GM23248 (cell line): ENCODE measurements around the gene POLR1G. TPM values are rescaled to one million over a fixed set of nuclear protein-coding genes. Genes with fewer than 3 reads are reported as not detected.

Experiments used
- DNase-seq: peaks from one replicate; pipeline ENCODE4 v3.0.0-alpha.2; 2015
- H2AFZ ChIP-seq: fragments of 200-600 bp; sonication (generic); 2 replicates; pipeline ENCODE4 v1.6.1; 2016; ENCODE audit warnings: antibody characterized with exemption
- H3F3A ChIP-seq: fragments of 200-600 bp; sonication (generic); 2 replicates; pipeline ENCODE4 v1.6.1; 2016; ENCODE audit warnings: mild to moderate bottlenecking, antibody characterized with exemption, mixed run types; ENCODE audit not compliant: insufficient read depth
- H3K27ac ChIP-seq: fragments of 200-600 bp; sonication (generic); 2 replicates; pipeline ENCODE4 v1.5.1; 2016; ENCODE audit warnings: mild to moderate bottlenecking
- H3K27me3 ChIP-seq: fragments of 200-600 bp; sonication (generic); replicated peaks from 2 replicates; pipeline ENCODE4 v1.6.1; 2016; ENCODE audit warnings: mild to moderate bottlenecking; ENCODE audit not compliant: insufficient read depth
- H3K36me3 ChIP-seq: fragments of 200-600 bp; sonication (generic); 2 replicates; pipeline ENCODE4 v1.6.1; 2016; ENCODE audit warnings: low read depth, mild to moderate bottlenecking
- H3K4me1 ChIP-seq: fragments of 200-600 bp; sonication (generic); 2 replicates; pipeline ENCODE4 v1.6.1; 2016; ENCODE audit warnings: mild to moderate bottlenecking; ENCODE audit not compliant: insufficient read depth
- H3K4me2 ChIP-seq: fragments of 200-600 bp; sonication (generic); one replicate; pipeline ENCODE4 v1.6.1; 2016; ENCODE audit warnings: mild to moderate bottlenecking; ENCODE audit not compliant: unreplicated experiment
- H3K4me3 ChIP-seq: fragments of 200-600 bp; sonication (generic); 2 replicates; pipeline ENCODE4 v1.5.1; 2016; ENCODE audit warnings: mild to moderate bottlenecking
- H3K79me2 ChIP-seq: fragments of 200-600 bp; sonication (generic); 2 replicates; pipeline ENCODE4 v1.6.1; 2016; ENCODE audit warnings: mild to moderate bottlenecking; ENCODE audit not compliant: insufficient read depth
- H3K9ac ChIP-seq: fragments of 200-600 bp; sonication (generic); 2 replicates; pipeline ENCODE4 v1.6.1; 2016; ENCODE audit warnings: mild to moderate bottlenecking
- H3K9me2 ChIP-seq: fragments of 200-600 bp; sonication (generic); 2 replicates; pipeline ENCODE4 v1.6.1; 2016; ENCODE audit warnings: mixed run types, mild to moderate bottlenecking, moderate library complexity; ENCODE audit not compliant: insufficient read depth
- H3K9me3 ChIP-seq: fragments of 200-600 bp; sonication (generic); one replicate; pipeline ENCODE4 v1.6.1; 2017; ENCODE audit warnings: low read depth
- H4K20me1 ChIP-seq: fragments of 200-600 bp; sonication (generic); 2 replicates; pipeline ENCODE4 v1.6.0; 2016; ENCODE audit not compliant: insufficient read depth
- EZH2 ChIP-seq: fragments of 200-600 bp; sonication (generic); IDR thresholded peaks from 2 replicates; pipeline ENCODE4 v1.6.1; 2018; ENCODE audit warnings: antibody characterized with exemption, mild to moderate bottlenecking; ENCODE audit not compliant: insufficient read depth, poor library complexity, severe bottlenecking
- EZH2phosphoT487 ChIP-seq: fragments of 200-600 bp; sonication (generic); IDR thresholded peaks from 2 replicates; pipeline ENCODE4 v1.6.1; 2018; ENCODE audit warnings: antibody characterized with exemption, moderate library complexity, mild to moderate bottlenecking, low read depth; ENCODE audit not compliant: insufficient read depth
- WGBS, 2 experiments: methylation state at CpG; one replicate each; pipeline ENCODE4 v1.1.6; 2015 to 2017; ENCODE audit warnings: low lambda C conversion rate in 2 of 2, low coverage in 1 of 2; ENCODE audit errors: missing lambda C conversion rate in 2 of 2; 5-methylcytosine and 5-hydroxymethylcytosine counted together
- in situ Hi-C: fragments of 300-500 bp; cut with MboI; formaldehyde crosslinking; loops from 2 replicates; pipeline ENCODE4 v1.15.0; 2020
- polyA plus RNA-seq: library from polyadenylated mRNA; unstranded; fragments of >200 nt; fragmentation: Nextera tagmentation; extraction: Ambion mirVana; gene quantifications from 2 replicates; pipeline ENCODE4 v1.2.1, GENCODE V29; 2016
- total RNA-seq: library from RNA; depleted of rRNA; stranded (reverse); fragments of >200 nt; shearing (Covaris generic); gene quantifications from 2 replicates; pipeline ENCODE4 v1.2.3, GENCODE V29; 2014

Gene POLR1G
- total and polyA plus RNA-seq, 2 experiments from 2014 or later: 8.8 to 10.8 TPM

- peaks cover 3% of the 10 kb centered on the region; the same call in 1 of the 2 replicates for H3K4me1 ChIP-seq
- H3K9me2 ChIP-seq: no peaks in the 10 kb centered on the region
- no peak overlapping the region for H2AFZ ChIP-seq
- in situ Hi-C loops: no loop called here
- H3K4me2 ChIP-seq: no peak overlapping the region
- H3K9me3 ChIP-seq: no peaks in the 10 kb centered on the region
- H3F3A ChIP-seq: peaks cover 19% of the 10 kb centered on the region
- no peaks in the 10 kb centered on the region for H3K27me3 ChIP-seq
- WGBS, 2 experiments: 80 to 86% methylated on average over 3 of the region's 3 CpGs
- H3K36me3 ChIP-seq: no peaks in the 10 kb centered on the region
- no peak overlapping the region for H3K4me3 ChIP-seq
- no peak overlapping the region for H3K9ac ChIP-seq
- TF ChIP-seq EZH2 (no peak), EZH2phosphoT487 (no peak)
- no peak overlapping the region for H3K27ac ChIP-seq
- no peak for DNase-seq
- no peaks in the 10 kb centered on the region for H4K20me1 ChIP-seq
- H3K79me2 ChIP-seq: no peaks in the 10 kb centered on the region
These were observed 30.9 kb downstream of the POLR1G start for GRCh38 chr19:45437328-45437727.

- no peak for DNase-seq
- peak overlapping the region; percentile 74; the same call in 1 of the 2 replicates for H2AFZ ChIP-seq
- no peaks in the 10 kb centered on the region for H3K9me3 ChIP-seq
- H3F3A ChIP-seq: peaks cover 28% of the 10 kb centered on the region
- H3K4me3 ChIP-seq: peak overlapping the region; percentile 81
- no peaks in the 10 kb centered on the region for H3K36me3 ChIP-seq
- peak overlapping the region; percentile 87 for H3K9ac ChIP-seq
- H3K9me2 ChIP-seq: no peaks in the 10 kb centered on the region
- in situ Hi-C loops: no loop called here
- 24 to 30% methylated on average over 10 of the region's 10 CpGs for WGBS, 2 experiments
- no peaks in the 10 kb centered on the region for H4K20me1 ChIP-seq
- H3K27me3 ChIP-seq: no peaks in the 10 kb centered on the region
- H3K4me1 ChIP-seq: peaks cover 11% of the 10 kb centered on the region
- H3K79me2 ChIP-seq: no peaks in the 10 kb centered on the region
- peak overlapping the region; percentile 70 for H3K4me2 ChIP-seq
- peak overlapping the region; percentile 76 for H3K27ac ChIP-seq
- no peak for TF ChIP-seq EZH2
- TF ChIP-seq EZH2phosphoT487: no peak
These were observed 32.7 kb downstream of the POLR1G start for GRCh38 chr19:45439190-45439568.

GRCh38 chr19:45439569-45440258 is 33.3 kb downstream of the POLR1G start:
- Histone ChIP-seq H3K9ac (peak overlapping the region; percentile 87), H3K9me3 (no peaks in the 10 kb centered on the region), H3K27ac (peak overlapping the region; percentile 76), H3K27me3 (no peaks in the 10 kb centered on the region), H3K4me1 (peaks cover 11% of the 10 kb centered on the region), H3K79me2 (no peaks in the 10 kb centered on the region), H3K9me2 (no peaks in the 10 kb centered on the region), H3F3A (peaks cover 28% of the 10 kb centered on the region), H4K20me1 (no peaks in the 10 kb centered on the region), H3K36me3 (no peaks in the 10 kb centered on the region), H2AFZ (peak overlapping the region; percentile 74), H3K4me2 (peak overlapping the region; percentile 70), H3K4me3 (peak overlapping the region; percentile 81)
- DNase-seq: peak; percentile 92
- WGBS, 2 experiments: 1% methylated on average over 26 to 38 of the region's 78 CpGs
- TF ChIP-seq EZH2phosphoT487: no peak
- no peak for TF ChIP-seq EZH2
- in situ Hi-C loops: loop anchor here (5.0 kb wide), 1 partner anchor 38 kb away; no protein-coding TSS in a partner anchor

GRCh38 chr19:45440259-45440638 is 33.8 kb downstream of the POLR1G start:
- Histone ChIP-seq H3K27me3 (no peaks in the 10 kb centered on the region), H3K79me2 (no peaks in the 10 kb centered on the region), H3K4me3 (peak overlapping the region; percentile 81), H3K9ac (peak overlapping the region; percentile 87), H2AFZ (peak overlapping the region; percentile 74), H3K27ac (peak overlapping the region; percentile 76), H3K9me3 (no peaks in the 10 kb centered on the region), H3K36me3 (no peaks in the 10 kb centered on the region), H3K4me1 (peaks cover 11% of the 10 kb centered on the region), H4K20me1 (no peaks in the 10 kb centered on the region), H3F3A (peaks cover 33% of the 10 kb centered on the region), H3K4me2 (peak overlapping the region; percentile 70), H3K9me2 (no peaks in the 10 kb centered on the region)
- TF ChIP-seq EZH2: no peak
- no peak for TF ChIP-seq EZH2phosphoT487
- 72 to 76% methylated on average over 9 of the region's 9 CpGs for WGBS, 2 experiments
- no peak for DNase-seq
- in situ Hi-C loops: loop anchor here (5.0 kb wide), 1 partner anchor 37 kb away; no protein-coding TSS in a partner anchor
